IMR-90 (cell line): ENCODE results near the gene PLXNA1. TPM values are rescaled to one million over a fixed set of nuclear protein-coding genes. Genes with fewer than 3 reads are reported as not detected.

Experiments used
- ATAC-seq: fragments of 200-7000 bp; cut with Tn5 transposase; 2 replicates; pipeline ENCODE4 v1.9.1; 2020; ENCODE audit warnings: low read depth, mild to moderate bottlenecking, moderate library complexity
- BruUV-seq: library from RNA; stranded (reverse); fragments of 400-500 nt; replicated peaks from 2 replicates; lab custom pipeline; 2021; lab: Mats Ljungman, UMichigan
- CTCF ChIA-PET: fragments of 300-600 bp; formaldehyde crosslinking; extraction: SDS; loops from one replicate; lab custom pipeline; 2021; ENCODE audit warnings: antibody characterized with exemption; lab: Yijun Ruan, JAX
- POLR2A ChIA-PET: fragments of 300-600 bp; sonication (Branson Sonifier 250); formaldehyde crosslinking; loops from one replicate; lab custom pipeline; 2022; ENCODE audit warnings: antibody characterized with exemption; ENCODE audit not compliant: unreplicated experiment; lab: Charles Lee
- DNase-seq: peaks from one replicate; pipeline ENCODE4 v3.0.0; 2013
- H2AFZ ChIP-seq: replicated peaks from 2 replicates; pipeline ENCODE3; 2013; ENCODE audit warnings: low read length, mild to moderate bottlenecking; ENCODE audit not compliant: poor library complexity
- H2AK5ac ChIP-seq: 2 replicates; pipeline ENCODE4 v1.6.1; 2013; ENCODE audit warnings: low read depth, low read length, inconsistent platforms
- H2AK9ac ChIP-seq: replicated peaks from 2 replicates; pipeline ENCODE3; 2013; ENCODE audit warnings: mild to moderate bottlenecking, low read depth, low read length, moderate library complexity; ENCODE audit not compliant: poor library complexity
- H2BK120ac ChIP-seq: 2 replicates; pipeline ENCODE4 v1.6.1; 2013; ENCODE audit warnings: low read depth, low read length, inconsistent platforms
- H2BK15ac ChIP-seq: 3 replicates; pipeline ENCODE4 v1.6.1; 2013; ENCODE audit warnings: low read depth, low read length, inconsistent platforms
- H2BK20ac ChIP-seq: 2 replicates; pipeline ENCODE4 v1.6.1; 2013; ENCODE audit warnings: low read depth, mild to moderate bottlenecking, inconsistent platforms, low read length, moderate library complexity
- H2BK5ac ChIP-seq: 2 replicates; pipeline ENCODE4 v1.6.1; 2013; ENCODE audit warnings: mild to moderate bottlenecking, low read depth, low read length, inconsistent platforms; ENCODE audit not compliant: poor library complexity, severe bottlenecking
- H3K14ac ChIP-seq: replicated peaks from 2 replicates; pipeline ENCODE4 v1.6.1; 2013; ENCODE audit warnings: low read depth, low read length, inconsistent platforms
- H3K18ac ChIP-seq: 2 replicates; pipeline ENCODE4 v1.6.1; 2013; ENCODE audit warnings: low read depth, low read length, control low read depth
- H3K23ac ChIP-seq: 2 replicates; pipeline ENCODE4 v1.6.1; 2013; ENCODE audit warnings: low read depth, low read length, inconsistent platforms
- H3K27ac ChIP-seq: 2 replicates; pipeline ENCODE4 v1.5.1; 2013; ENCODE audit warnings: mild to moderate bottlenecking, control low read depth, low read length; ENCODE audit not compliant: insufficient read depth
- H3K27me3 ChIP-seq: 2 replicates; pipeline ENCODE4 v1.6.1; 2013; ENCODE audit warnings: low read length; ENCODE audit not compliant: control insufficient read depth, insufficient read depth
- H3K36me3 ChIP-seq: 2 replicates; pipeline ENCODE4 v1.6.1; 2013; ENCODE audit warnings: low read length, mixed read lengths; ENCODE audit not compliant: control insufficient read depth, insufficient read depth
- H3K4ac ChIP-seq: 2 replicates; pipeline ENCODE4 v1.6.1; 2013; ENCODE audit warnings: low read depth, low read length, inconsistent platforms
- H3K4me1 ChIP-seq: 2 replicates; pipeline ENCODE4 v1.6.1; 2013; ENCODE audit warnings: low read length, mixed read lengths; ENCODE audit not compliant: control insufficient read depth, insufficient read depth
- H3K4me2 ChIP-seq: 2 replicates; pipeline ENCODE4 v1.6.1; 2013; ENCODE audit warnings: low read depth, mild to moderate bottlenecking, control low read depth, low read length, moderate library complexity
- H3K4me3 ChIP-seq: 2 replicates; pipeline ENCODE4 v1.5.1; 2013; ENCODE audit warnings: low read depth, mild to moderate bottlenecking, control low read depth, low read length, moderate library complexity; ENCODE audit not compliant: insufficient read depth
- H3K56ac ChIP-seq: 2 replicates; pipeline ENCODE4 v1.6.1; 2013; ENCODE audit warnings: low read length, inconsistent platforms; ENCODE audit not compliant: insufficient read depth; ENCODE audit errors: extremely low read depth
- H3K79me1 ChIP-seq, 2 experiments: 2 replicates each; pipeline ENCODE4 v1.6.1; 2013; ENCODE audit warnings: low read length in 2 of 2, inconsistent platforms in 1 of 2, low read depth in 1 of 2
- H3K9ac ChIP-seq: 2 replicates; pipeline ENCODE4 v1.6.1; 2013; ENCODE audit warnings: low read depth, low read length, control low read depth
- H3K9me1 ChIP-seq: 2 replicates; pipeline ENCODE4 v1.6.1; 2013; ENCODE audit warnings: low read length, inconsistent platforms; ENCODE audit not compliant: insufficient read depth
- H3K9me3 ChIP-seq: 2 replicates; pipeline ENCODE4 v1.6.1; 2013; ENCODE audit warnings: low read length; ENCODE audit not compliant: control insufficient read depth, insufficient read depth
- H4K20me1 ChIP-seq: 2 replicates; pipeline ENCODE4 v1.6.1; 2013; ENCODE audit warnings: low read length, inconsistent platforms; ENCODE audit not compliant: insufficient read depth
- H4K5ac ChIP-seq: 2 replicates; pipeline ENCODE4 v1.6.1; 2013; ENCODE audit warnings: mild to moderate bottlenecking, low read depth, low read length, control low read depth
- H4K8ac ChIP-seq, 2 experiments: 2 replicates each; pipeline ENCODE4 v1.6.1; 2013; ENCODE audit warnings: low read depth in 2 of 2, low read length in 2 of 2, control low read depth in 1 of 2, inconsistent platforms in 1 of 2
- H4K91ac ChIP-seq: 2 replicates; pipeline ENCODE4 v1.6.1; 2013; ENCODE audit warnings: low read depth, low read length, inconsistent platforms; ENCODE audit not compliant: insufficient read depth
- BHLHE40 ChIP-seq: fragments of 150-350 bp; IDR thresholded peaks from 2 replicates; pipeline ENCODE4 v1.6.1; 2016; ENCODE audit warnings: mild to moderate bottlenecking, low read depth, low read length
- ELK1 ChIP-seq: fragments of 150-350 bp; IDR thresholded peaks from 2 replicates; pipeline ENCODE4 v1.6.1; 2016; ENCODE audit warnings: low read depth, mild to moderate bottlenecking, low read length, moderate library complexity, borderline replicate concordance
- MAZ ChIP-seq: IDR thresholded peaks from 2 replicates; pipeline ENCODE4 v1.6.1; 2012; ENCODE audit warnings: low read depth, mild to moderate bottlenecking, low read length, improper control_type of control experiment, moderate library complexity, borderline replicate concordance
- RFX5 ChIP-seq: IDR thresholded peaks from 2 replicates; pipeline ENCODE4 v1.8.0; 2012; ENCODE audit warnings: low read depth, mild to moderate bottlenecking, low read length, moderate library complexity
- SMC3 ChIP-seq: fragments of 150-350 bp; IDR thresholded peaks from 2 replicates; pipeline ENCODE4 v1.6.1; 2016; ENCODE audit warnings: low read depth, mild to moderate bottlenecking, antibody characterized with exemption, low read length, moderate library complexity
- WGBS, 2 experiments: methylation state at CpG; one replicate each; pipeline versions ENCODE4 v1.1.5 to v1.1.7; 2013; ENCODE audit warnings: missing lambda C conversion rate in 2 of 2; ENCODE audit not compliant: insufficient read length in 1 of 2; ENCODE audit errors: extremely low coverage in 2 of 2; 5-methylcytosine and 5-hydroxymethylcytosine counted together
- dilution Hi-C: fragments of 300-500 bp; cut with HindIII; formaldehyde crosslinking; loops from one replicate; pipeline ENCODE4 v1.14.3; 2018; ENCODE audit warnings: low sequenced_read_pairs; ENCODE audit not compliant: unreplicated experiment
- in situ Hi-C: fragments of 300-500 bp; cut with MboI; formaldehyde crosslinking; loops from 3 replicates; pipeline ENCODE4 v1.14.3; 2019; ENCODE audit warnings: low sequenced_read_pairs, inconsistent platforms, mixed read lengths
- intact Hi-C: fragments of 100-400 bp; cut with micrococcal nuclease; formaldehyde crosslinking; loops from 2 replicates; pipeline ENCODE4 v1.10.0; 2022
- polyA plus RNA-seq, 3 experiments: library from polyadenylated mRNA; depleted of rRNA; stranded (reverse); fragments of >200 nt; gene quantifications; 2 replicates each; pipeline ENCODE4 v1.2.3, GENCODE V29; 2012; ENCODE audit warnings: low replicate concordance in 1 of 3
- total RNA-seq: library from RNA; depleted of rRNA; stranded (reverse); fragments of >200 nt; gene quantifications from 2 replicates; pipeline ENCODE4 v1.2.3, GENCODE V29; 2012

Gene PLXNA1
- total and polyA plus RNA-seq, 2 of the 4 experiments (the other 2 are of a cell fraction): 13.6 to 49.4 TPM

- Histone ChIP-seq H3K79me1 (no peaks in the 10 kb centered on the region), H2BK20ac (no peak overlapping the region), H3K9me1 (0 out of 2 replicates have a peak, but pooled peaks cover 7% of the 10 kb centered on the region), H2BK120ac (no peak overlapping the region), H3K18ac (no peak overlapping the region), H3K36me3 (no peaks in the 10 kb centered on the region), H2AFZ (no peak overlapping the region), H3K4me2 (no peak overlapping the region), H3K4ac (no peak overlapping the region), H3K56ac (no peak overlapping the region), H3K4me3 (no peak overlapping the region), H3K9me3 (no peaks in the 10 kb centered on the region), H2BK15ac (no peak overlapping the region), H2AK9ac (no peak overlapping the region), H4K20me1 (no peaks in the 10 kb centered on the region), H3K14ac (no peak overlapping the region), H3K4me1 (peaks cover 4% of the 10 kb centered on the region; the same call in 1 of the 2 replicates), H3K27me3 (no peaks in the 10 kb centered on the region), H3K9ac (no peak overlapping the region), H3K27ac (no peak overlapping the region), H3K23ac (no peak overlapping the region), H2AK5ac (no peak overlapping the region), H4K5ac (no peak overlapping the region), H2BK5ac (no peak overlapping the region), H4K91ac (no peak overlapping the region), H4K8ac (no peak overlapping the region)
- ATAC-seq: no peak
- BruUV-seq: no TSS peak
- intact Hi-C loops: no loop called here
- 93% methylated on average over 3 of the region's 15 CpGs; no CpG with 5 or more reads in 1 of the 2 experiments for WGBS, 2 experiments
- in situ Hi-C loops: no loop called here
- DNase-seq: no peak
- ChIA-PET POLR2A (no interaction called here), CTCF (interaction anchor here (0.6 kb wide), 1 partner anchor 8 kb away, joined by 3 read pairs; no protein-coding TSS in a partner anchor)
- dilution Hi-C loops: no loop called here
- TF ChIP-seq RFX5: no peak
- no peak for TF ChIP-seq ELK1
- no peak for TF ChIP-seq SMC3
- TF ChIP-seq MAZ: no peak
- TF ChIP-seq BHLHE40: no peak
These were observed 27.7 kb upstream of the PLXNA1 start for GRCh38 chr3:126955004-126955790.
